ENCODE results near the gene PCSK1.
A peak's percentile ranks its signal among the peaks of the same experiment; 100 is the strongest.
"Not testable (repeated sequence)": the region's sequence is repeated elsewhere in the genome, so short reads cannot be mapped to it uniquely, and the experiment has no call there.

The PCSK1 gene

GRCh38 chr5:96367337-96367736 is 65.7 kb downstream of the PCSK1 start:
- DNase-seq, result not testable (repeated sequence)

GRCh38 chr5:96354237-96354636 is 78.8 kb downstream of the PCSK1 start:
- DNase-seq, result no peak

- no peak for DNase-seq
Measured at GRCh38 chr5:96353220-96353619, 79.8 kb downstream of the PCSK1 start.

- DNase-seq, result no peak
Measured at GRCh38 chr5:96350678-96351077, 82.4 kb downstream of the PCSK1 start.

- no peak for DNase-seq
Measured at GRCh38 chr5:96348536-96348935, 84.5 kb downstream of the PCSK1 start.

GRCh38 chr5:96347502-96348292 is 85.4 kb downstream of the PCSK1 start:
- DNase-seq, result no peak

GRCh38 chr5:96344678-96345577 is 88.1 kb downstream of the PCSK1 start:
- peak; percentile 76 for DNase-seq

GRCh38 chr5:96343094-96343493 is 90.0 kb downstream of the PCSK1 start:
- no peak for DNase-seq

- DNase-seq, result no peak
Measured at GRCh38 chr5:96342581-96342980, 90.5 kb downstream of the PCSK1 start.

All from OCI-M1 (cell line).